Esophagus squamous epithelium (tissue), 5 donors: ENCODE measurements around the gene MED27. TPM values are rescaled to one million over a fixed set of nuclear protein-coding genes. Genes with fewer than 3 reads are reported as not detected.

Experiments used
- DNase-seq: peaks from one replicate; lab custom pipeline; 2025; lab: John Stamatoyannopoulos, UW
- H3K27ac ChIP-seq, 4 donors: fragments of 200-600 bp; sonication (generic); one replicate each; pipeline ENCODE4 v1.5.1; 2016 to 2019; ENCODE audit warnings: mild to moderate bottlenecking in 1 of 4
- H3K27me3 ChIP-seq, 4 donors: fragments of 200-600 bp; sonication (generic); 1 replicate in 3 of 4; 2 replicates in 1 of 4; pipeline versions ENCODE4 v1.5.1 to v1.6.0; 2017 to 2021; ENCODE audit warnings: antibody characterized with exemption in 1 of 4
- H3K36me3 ChIP-seq, 3 donors: fragments of 200-600 bp; sonication (generic); one replicate each; pipeline ENCODE4 v1.5.1; 2016 to 2019
- H3K4me1 ChIP-seq, 3 donors: fragments of 200-600 bp; sonication (generic); one replicate each; pipeline ENCODE4 v1.5.1; 2017 to 2019
- H3K4me3 ChIP-seq, 4 donors: fragments of 200-600 bp; sonication (generic); 1 replicate in 3 of 4; 2 replicates in 1 of 4; pipeline ENCODE4 v1.5.1; 2016 to 2019; ENCODE audit warnings: mild to moderate bottlenecking in 2 of 4, moderate library complexity in 1 of 4
- H3K9me3 ChIP-seq, 3 donors: fragments of 200-600 bp; sonication (generic); one replicate each; pipeline ENCODE4 v1.5.1; 2016 to 2019
- CTCF ChIP-seq, 6 experiments: fragments of 450-650 bp in 4 of 6; fragments of 200-600 bp in 2 of 6; sonication (generic) in 2 of 6; IDR thresholded peaks; one replicate each; pipeline ENCODE4 v1.5.1; 2016 to 2019; ENCODE audit warnings: antibody characterized with exemption in 6 of 6, mild to moderate bottlenecking in 4 of 6, moderate library complexity in 4 of 6
- POLR2A ChIP-seq, 4 donors: fragments of 450-650 bp; IDR thresholded peaks; one replicate each; pipeline ENCODE4 v1.6.1; 2017; ENCODE audit warnings: antibody characterized with exemption in 4 of 4, mild to moderate bottlenecking in 4 of 4, moderate library complexity in 3 of 4
- WGBS, 2 donors: methylation state at CpG; one replicate each; pipeline ENCODE4 v1.1.5; 2018; 5-methylcytosine and 5-hydroxymethylcytosine counted together
- intact Hi-C: fragments of 100-400 bp; cut with DNase I; formaldehyde crosslinking; loops from one replicate; pipeline ENCODE4 v1.15.0; 2022
- total RNA-seq, 4 donors: library from RNA; depleted of rRNA; stranded (reverse); fragments of >200 nt; gene quantifications; one replicate each; pipeline ENCODE4 v1.1.0, GENCODE V29; 2016
- donor health status: DM: yes; HTN: yes; CAD: no.

MED27 gene
- total RNA-seq, 4 donors from 2014 or later: 10.6 to 20.0 (median 17.6) TPM

DNA sequence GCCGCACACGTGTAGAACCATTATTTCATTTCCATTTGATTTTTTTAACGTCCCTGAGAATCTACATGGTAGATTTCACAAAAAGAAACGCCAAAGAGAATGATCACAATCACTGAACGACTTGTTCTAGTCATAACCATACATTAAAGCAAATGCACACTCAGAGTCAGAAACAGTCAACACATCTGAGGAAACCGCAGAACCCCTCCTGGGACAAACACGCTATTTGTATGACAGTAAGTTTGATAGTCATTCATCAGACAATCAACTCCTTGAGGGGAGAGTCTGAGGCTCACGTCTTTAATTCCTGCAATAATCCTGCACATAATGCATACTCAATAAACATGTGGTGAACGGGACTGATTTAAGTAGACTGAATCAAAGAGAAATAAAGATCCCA lies 129.2 kb downstream of the MED27 start:
- no peak for DNase-seq
- no peak for TF ChIP-seq POLR2A (IDR thresholded peaks at IDR 0.05)
- TF ChIP-seq CTCF (IDR thresholded peaks at IDR 0.05): no peak
- no peak overlapping the region for H3K27ac ChIP-seq
- intact Hi-C loops: no loop called here
- peaks cover 0 to 4% (median 0%) of the 10 kb centered on the region in 3 donors for H3K4me1 ChIP-seq
- H3K36me3 ChIP-seq: peaks cover 0 to 12% (median 0%) of the 10 kb centered on the region in 3 donors
- no peaks in the 10 kb centered on the region for H3K9me3 ChIP-seq
- 78 to 84% methylated on average over 9 of the region's 9 CpGs for WGBS, 2 donors
- no peaks in the 10 kb centered on the region for H3K27me3 ChIP-seq
- no peak overlapping the region for H3K4me3 ChIP-seq

GRCh38 chr9:131946180-131946579 lies 133.5 kb downstream of the MED27 start:
- no peak for DNase-seq
- 75 to 77% methylated on average over 2 of the region's 2 CpGs for WGBS, 2 donors
- intact Hi-C loops: no loop called here
- Histone ChIP-seq H3K4me1 (peaks cover 0 to 13% (median 0%) of the 10 kb centered on the region in 3 donors), H3K27ac (no peak overlapping the region), H3K9me3 (no peaks in the 10 kb centered on the region), H3K36me3 (peaks cover 0 to 12% (median 0%) of the 10 kb centered on the region in 3 donors), H3K27me3 (no peaks in the 10 kb centered on the region), H3K4me3 (no peak overlapping the region)
- TF ChIP-seq CTCF (IDR thresholded peaks at IDR 0.05) (no peak), POLR2A (IDR thresholded peaks at IDR 0.05) (no peak)

DNA sequence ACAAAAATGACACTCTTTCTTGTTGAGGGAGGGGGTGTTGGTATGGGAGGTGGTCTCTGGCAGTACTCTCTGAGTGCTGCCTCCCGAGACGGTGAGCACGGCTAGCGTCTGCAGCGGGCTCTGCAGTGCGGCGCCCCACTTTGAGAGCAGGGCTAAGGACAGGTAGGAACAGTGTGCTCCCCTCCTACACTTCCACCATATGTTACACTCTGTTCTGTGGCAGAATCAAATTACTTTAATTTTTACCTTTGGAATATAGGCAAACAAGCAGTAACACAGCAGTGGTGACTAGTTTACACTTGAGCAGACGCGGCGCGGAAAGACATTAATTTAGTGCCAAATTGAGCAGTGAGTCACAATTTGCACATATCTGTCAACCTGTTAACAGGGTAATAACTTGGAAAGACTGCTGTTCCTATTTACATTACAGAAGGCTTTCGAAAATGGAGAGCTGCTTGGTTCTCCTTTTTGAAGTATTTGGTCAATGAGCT lies 136.3 kb downstream of the MED27 start:
- Histone ChIP-seq H3K27me3 (no peaks in the 10 kb centered on the region), H3K27ac (no peak overlapping the region), H3K9me3 (no peaks in the 10 kb centered on the region), H3K36me3 (peaks cover 0 to 23% (median 6%) of the 10 kb centered on the region in 3 donors), H3K4me3 (peak overlapping the region in 1 of 4 donors; percentile 8), H3K4me1 (peaks cover 0 to 13% (median 0%) of the 10 kb centered on the region in 3 donors)
- no peak for DNase-seq
- intact Hi-C loops: no loop called here
- WGBS, 2 donors: 57 to 72% methylated on average over 11 to 12 of the region's 12 CpGs
- TF ChIP-seq POLR2A (IDR thresholded peaks at IDR 0.05) (no peak), CTCF (IDR thresholded peaks at IDR 0.05) (no peak)

DNA sequence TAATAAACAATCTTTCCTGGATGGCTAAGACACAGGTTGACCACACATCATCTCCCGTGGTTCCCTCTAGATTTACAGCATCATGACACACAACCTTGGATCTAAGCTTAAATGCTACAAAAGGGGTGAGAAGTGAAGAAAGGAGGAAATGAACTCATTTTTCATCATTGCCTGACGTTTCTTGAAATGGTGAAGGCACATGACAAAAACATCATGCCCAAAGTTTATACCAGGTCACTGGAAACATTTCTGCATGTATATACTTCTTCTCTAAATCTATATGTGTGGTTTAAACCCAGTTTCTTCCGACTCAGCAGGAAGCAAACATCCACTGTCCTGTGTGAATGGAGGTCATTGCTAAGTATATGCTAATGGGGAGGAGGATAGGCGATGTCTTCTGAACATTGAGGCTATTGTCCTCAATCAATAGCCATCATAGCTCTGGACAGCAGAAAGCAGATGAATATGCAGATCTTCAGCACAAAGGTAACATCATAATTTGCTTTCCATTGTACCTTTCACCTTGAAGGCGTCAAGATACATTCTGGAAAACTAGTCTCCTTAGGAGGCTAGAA lies 137.4 kb downstream of the MED27 start:
- DNase-seq: no peak
- H3K4me3 ChIP-seq: no peak overlapping the region
- H3K9me3 ChIP-seq: no peaks in the 10 kb centered on the region
- intact Hi-C loops: no loop called here
- peaks cover 0 to 35% (median 7%) of the 10 kb centered on the region in 3 donors for H3K36me3 ChIP-seq
- no peak overlapping the region for H3K27ac ChIP-seq
- no peaks in the 10 kb centered on the region for H3K27me3 ChIP-seq
- peaks cover 0 to 13% (median 0%) of the 10 kb centered on the region in 3 donors for H3K4me1 ChIP-seq
- TF ChIP-seq CTCF (IDR thresholded peaks at IDR 0.05): no peak
- no peak for TF ChIP-seq POLR2A (IDR thresholded peaks at IDR 0.05)
- WGBS, 2 donors: 91 to 93% methylated on average over 5 of the region's 5 CpGs

GRCh38 chr9:131937451-131937850 lies 142.2 kb downstream of the MED27 start:
- TF ChIP-seq POLR2A (IDR thresholded peaks at IDR 0.05) (no peak), CTCF (IDR thresholded peaks at IDR 0.05) (no peak)
- Histone ChIP-seq H3K9me3 (no peaks in the 10 kb centered on the region), H3K27ac (no peak overlapping the region), H3K4me3 (no peak overlapping the region), H3K4me1 (no peaks in the 10 kb centered on the region), H3K27me3 (no peaks in the 10 kb centered on the region), H3K36me3 (peaks cover 0 to 43% (median 7%) of the 10 kb centered on the region in 3 donors)
- intact Hi-C loops: no loop called here
- no peak for DNase-seq
- 100% methylated on average over 2 of the region's 2 CpGs; no CpG with 5 or more reads in 1 of the 2 donors for WGBS, 2 donors
